HCT116 (cell line): ENCODE measurements around the gene PCDH9. TPM values are rescaled to one million over a fixed set of nuclear protein-coding genes. Genes with fewer than 3 reads are reported as not detected.

Experiments used
- ATAC-seq: fragments of 200-7000 bp; cut with Tn5 transposase; 2 replicates; pipeline ENCODE4 v1.9.1; 2020; ENCODE audit warnings: mild to moderate bottlenecking, moderate library complexity
- BruUV-seq: library from RNA; stranded (reverse); fragments of 400-500 nt; replicated peaks from 2 replicates; lab custom pipeline; 2021; lab: Mats Ljungman, UMichigan
- CTCF ChIA-PET: fragments of 300-600 bp; sonication (Branson Sonifier 250); formaldehyde crosslinking; loops from one replicate; lab custom pipeline; 2021; ENCODE audit warnings: antibody characterized with exemption; lab: Charles Lee
- POLR2A ChIA-PET: fragments of 300-600, 350-600 bp; sonication (Branson Sonifier 250); formaldehyde crosslinking; loops from one replicate; lab custom pipeline; 2021; ENCODE audit warnings: antibody characterized with exemption; lab: Charles Lee
- RAD21 ChIA-PET, 2 experiments: fragments of 300-600 bp; sonication (Branson Sonifier 250); formaldehyde crosslinking; loops; one replicate each; lab custom pipeline; 2023; ENCODE audit warnings: low total read pairs in 2 of 2; ENCODE audit not compliant: uncharacterized antibody in 2 of 2, unreplicated experiment in 2 of 2, low non-redundant PET in 1 of 2; lab: Charles Lee
- DNase-seq: peaks from one replicate; pipeline ENCODE4 v3.0.0-alpha.2; 2010; ENCODE audit warnings: low read depth, low spot score
- H2AFZ ChIP-seq: fragments of 200-600 bp; shearing (Covaris generic), sonication (generic); 2 replicates; pipeline ENCODE4 v1.6.1; 2017; ENCODE audit warnings: low read depth, mixed run types, mixed read lengths, antibody characterized with exemption, low read length; ENCODE audit not compliant: poor library complexity, severe bottlenecking
- H3K27ac ChIP-seq: 2 replicates; pipeline ENCODE4 v1.5.1; 2012; ENCODE audit warnings: low read depth, low read length
- H3K27me3 ChIP-seq: fragments of 200-600 bp; sonication (generic); 2 replicates; pipeline ENCODE4 v1.6.1; 2016; ENCODE audit warnings: mixed run types, low read length, mixed read lengths; ENCODE audit not compliant: insufficient read depth
- H3K36me3 ChIP-seq, 2 experiments: fragments of 200-500 bp in 1 of 2; fragments of 200-600 bp in 1 of 2; sonication (Bioruptor generic) in 1 of 2; sonication (generic) in 1 of 2; 2 replicates each; pipeline versions ENCODE4 v1.5.1 to v1.6.1; 2014 to 2016; ENCODE audit warnings: low read length in 2 of 2, inconsistent platforms in 1 of 2, mixed read lengths in 1 of 2, mixed run types in 1 of 2; ENCODE audit not compliant: insufficient read depth in 2 of 2, control insufficient read depth in 1 of 2
- H3K4me1 ChIP-seq, 2 experiments: fragments of 200-600 bp in 1 of 2; sonication (generic) in 1 of 2; 2 replicates each; pipeline versions ENCODE4 v1.5.1 to v1.6.1; 2012 to 2017; ENCODE audit warnings: low read length in 2 of 2, inconsistent platforms in 1 of 2, mild to moderate bottlenecking in 1 of 2, mixed read lengths in 1 of 2, mixed run types in 1 of 2, moderate library complexity in 1 of 2; ENCODE audit not compliant: insufficient read depth in 2 of 2, control insufficient read depth in 1 of 2
- H3K4me2 ChIP-seq: fragments of 200-600 bp; sonication (generic); 2 replicates; pipeline ENCODE4 v1.6.1; 2017; ENCODE audit warnings: mixed run types, low read length, mixed read lengths
- H3K4me3 ChIP-seq, 2 experiments: fragments of 200-600 bp in 1 of 2; sonication (generic) in 1 of 2; replicated peaks in 1 of 2; 2 replicates each; pipeline ENCODE4 v1.5.1; 2011 to 2016; ENCODE audit warnings: low read length in 2 of 2, control low read depth in 1 of 2, low read depth in 1 of 2, mild to moderate bottlenecking in 1 of 2, mixed read lengths in 1 of 2, mixed run types in 1 of 2
- H3K79me2 ChIP-seq: fragments of 200-600 bp; sonication (generic); 2 replicates; pipeline ENCODE4 v1.6.1; 2017; ENCODE audit warnings: mild to moderate bottlenecking, mixed run types, low read length, moderate library complexity, mixed read lengths; ENCODE audit not compliant: insufficient read depth
- H3K9ac ChIP-seq: fragments of 200-600 bp; sonication (generic); 2 replicates; pipeline ENCODE4 v1.6.1; 2016; ENCODE audit warnings: low read length, mixed read lengths
- H3K9me2 ChIP-seq: fragments of 200-600 bp; sonication (generic), shearing (Covaris generic); 2 replicates; pipeline ENCODE4 v1.6.1; 2017; ENCODE audit warnings: mixed run types, mild to moderate bottlenecking, moderate library complexity; ENCODE audit not compliant: insufficient read depth
- H3K9me3 ChIP-seq, 2 experiments: fragments of 200-500 bp in 1 of 2; fragments of 200-600 bp in 1 of 2; sonication (Bioruptor generic) in 1 of 2; sonication (generic) in 1 of 2; 2 replicates each; pipeline ENCODE4 v1.6.1; 2014 to 2017; ENCODE audit warnings: low read length in 2 of 2, mixed read lengths in 2 of 2, inconsistent platforms in 1 of 2, low read depth in 1 of 2, mild to moderate bottlenecking in 1 of 2, mixed run types in 1 of 2, moderate library complexity in 1 of 2; ENCODE audit not compliant: control insufficient read depth in 1 of 2, insufficient read depth in 1 of 2
- H4K20me1 ChIP-seq: fragments of 200-600 bp; sonication (generic), shearing (Covaris generic); 2 replicates; pipeline ENCODE4 v1.6.1; 2017; ENCODE audit warnings: mixed run types, mild to moderate bottlenecking, moderate library complexity; ENCODE audit not compliant: insufficient read depth
- ATF3 ChIP-seq: IDR thresholded peaks from 2 replicates; pipeline ENCODE4 v1.6.1; 2012
- CEBPB ChIP-seq: IDR thresholded peaks from 2 replicates; pipeline ENCODE4 v1.6.1; 2012; ENCODE audit warnings: low read depth
- CTCF ChIP-seq, 3 experiments: fragments of 200-600 bp in 1 of 3; sonication (generic) in 1 of 3; IDR thresholded peaks in 2 of 3; conservative IDR thresholded peaks in 1 of 3; 2 replicates each; pipeline ENCODE4 v1.5.1; 2012 to 2017; ENCODE audit warnings: low read depth in 2 of 3, low read length in 2 of 3, antibody characterized with exemption in 1 of 3, borderline replicate concordance in 1 of 3, control low read depth in 1 of 3, mild to moderate bottlenecking in 1 of 3, mixed read lengths in 1 of 3, mixed run types in 1 of 3, moderate library complexity in 1 of 3; ENCODE audit not compliant: insufficient read depth in 1 of 3
- EGR1 ChIP-seq: IDR thresholded peaks from 2 replicates; pipeline ENCODE4 v1.6.1; 2012; ENCODE audit warnings: low read depth
- ELF1 ChIP-seq: IDR thresholded peaks from 2 replicates; pipeline ENCODE4 v1.6.1; 2012; ENCODE audit warnings: low read depth, borderline replicate concordance
- EZH2 ChIP-seq: fragments of 200-600 bp; sonication (generic); IDR thresholded peaks from 2 replicates; pipeline ENCODE4 v1.6.1; 2017; ENCODE audit warnings: antibody characterized with exemption, mixed run types
- EZH2phosphoT487 ChIP-seq: fragments of 200-600 bp; IDR thresholded peaks from 2 replicates; pipeline ENCODE4 v1.6.1; 2018; ENCODE audit warnings: antibody characterized with exemption, borderline replicate concordance
- FOSL1 ChIP-seq: IDR thresholded peaks from 2 replicates; pipeline ENCODE4 v1.6.1; 2012; ENCODE audit warnings: low read depth
- JUND ChIP-seq: IDR thresholded peaks from 2 replicates; pipeline ENCODE4 v1.6.1; 2012
- MAX ChIP-seq: IDR thresholded peaks from 2 replicates; pipeline ENCODE4 v1.6.1; 2012
- POLR2A ChIP-seq: IDR thresholded peaks from 2 replicates; pipeline ENCODE4 v1.7.0; 2011; ENCODE audit warnings: borderline replicate concordance; ENCODE audit not compliant: insufficient read depth, insufficient read length; ENCODE audit errors: extremely low read depth
- POLR2AphosphoS5 ChIP-seq: IDR thresholded peaks from 2 replicates; pipeline ENCODE4 v1.6.1; 2011; ENCODE audit warnings: mild to moderate bottlenecking, low read depth, low read length, moderate library complexity
- RAD21 ChIP-seq: IDR thresholded peaks from 2 replicates; pipeline ENCODE4 v1.6.1; 2012; ENCODE audit warnings: low read depth, mild to moderate bottlenecking
- REST ChIP-seq: IDR thresholded peaks from 2 replicates; pipeline ENCODE4 v1.6.1; 2012; ENCODE audit warnings: low read depth
- SP1 ChIP-seq: IDR thresholded peaks from 2 replicates; pipeline ENCODE4 v1.6.1; 2012; ENCODE audit warnings: low read depth
- TCF7L2 ChIP-seq: IDR thresholded peaks from 2 replicates; pipeline ENCODE4 v1.7.0; 2011; ENCODE audit warnings: borderline replicate concordance, inconsistent platforms; ENCODE audit not compliant: insufficient read depth, insufficient read length; ENCODE audit errors: extremely low read depth
- YY1 ChIP-seq: IDR thresholded peaks from 2 replicates; pipeline ENCODE4 v1.6.1; 2011; ENCODE audit warnings: low read length, low read depth, moderate library complexity, mild to moderate bottlenecking; ENCODE audit not compliant: insufficient replicate concordance; ENCODE audit errors: extremely low read depth
- ZBTB33 ChIP-seq: IDR thresholded peaks from 2 replicates; pipeline ENCODE4 v1.6.1; 2011; ENCODE audit warnings: mild to moderate bottlenecking, low read length, moderate library complexity; ENCODE audit not compliant: insufficient replicate concordance; ENCODE audit errors: extremely low read depth
- ZFX ChIP-seq: fragments of 450-650 bp; IDR thresholded peaks from 2 replicates; pipeline ENCODE4 v1.6.1; 2017
- ZNF274 ChIP-seq: fragments of 200-500 bp; sonication (Bioruptor generic); IDR thresholded peaks from 2 replicates; pipeline ENCODE4 v1.6.1; 2014; ENCODE audit warnings: mild to moderate bottlenecking, low read depth, low read length, inconsistent platforms
- intact Hi-C: fragments of 100-400 bp; cut with micrococcal nuclease; formaldehyde crosslinking; loops from 2 replicates; pipeline ENCODE4 v1.10.0; 2022
- total RNA-seq: library from RNA; stranded (reverse); gene quantifications from one replicate; pipeline ENCODE4 v1.2.1, GENCODE V29; 2021; ENCODE audit not compliant: unreplicated experiment

PCDH9 gene
- total RNA-seq, 1 experiment from 2014 or later = 0.02 TPM

DNA sequence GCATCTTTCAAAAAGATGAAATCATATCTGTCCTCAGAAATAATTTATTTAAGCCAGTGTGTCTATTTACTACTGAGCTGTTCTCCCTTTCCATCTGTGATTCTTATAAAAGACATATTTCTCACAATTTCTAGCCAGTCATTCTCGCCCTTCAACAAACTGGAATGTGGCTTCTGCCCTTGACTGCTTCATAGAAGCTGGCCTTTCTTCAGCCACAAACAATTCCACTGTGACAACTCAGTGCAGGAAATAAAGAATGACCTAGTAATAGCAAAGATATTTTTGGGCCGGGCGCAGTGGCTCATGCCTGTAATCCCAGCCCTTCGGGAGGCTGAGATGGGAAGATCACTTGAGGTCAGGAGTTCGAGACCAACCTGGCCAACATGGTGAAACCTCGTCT is 655.5 kb downstream of the PCDH9 start:
- TF ChIP-seq POLR2AphosphoS5 (no peak), FOSL1 (no peak), ZNF274 (no peak), CEBPB (no peak), TCF7L2 (no peak), JUND (no peak), ELF1 (no peak), ATF3 (no peak), REST (no peak), RAD21 (no peak), SP1 (no peak), EZH2 (no peak), ZBTB33 (no peak), POLR2A (no peak), EZH2phosphoT487 (no peak), MAX (no peak), YY1 (no peak), ZFX (no peak), CTCF (IDR thresholded peaks at IDR 0.05 in 2 of 3, conservative IDR thresholded peaks at IDR 0.05 in 1 of 3; ENCODE audit: borderline replicate concordance in 1 of 3, insufficient read depth in 1 of 3, low read depth in 2 of 3, low read length in 2 of 3) (no peak), EGR1 (no peak)
- H3K36me3 ChIP-seq = no peaks in the 10 kb centered on the region
- H3K4me3 ChIP-seq = no peak overlapping the region
- DNase-seq (no peak), ATAC-seq (no peak)
- H3K4me1 ChIP-seq = no peaks in the 10 kb centered on the region
- H3K9me3 ChIP-seq = no peaks in the 10 kb centered on the region
- H3K9ac ChIP-seq = no peak overlapping the region
- H3K27ac ChIP-seq = no peak overlapping the region
- H4K20me1 ChIP-seq = no peaks in the 10 kb centered on the region
- H3K79me2 ChIP-seq = no peaks in the 10 kb centered on the region
- RAD21 ChIA-PET = no interaction called here
- intact Hi-C loops = no loop called here
- H2AFZ ChIP-seq = no peak overlapping the region
- H3K9me2 ChIP-seq = no peaks in the 10 kb centered on the region
- no peak overlapping the region for H3K4me2 ChIP-seq
- CTCF ChIA-PET = no interaction called here
- H3K27me3 ChIP-seq = no peaks in the 10 kb centered on the region
- BruUV-seq = no TSS peak
- POLR2A ChIA-PET = no interaction called here
